HG02938 (cell line): ENCODE data around the gene COMMD1.
"Not testable (repeated sequence)": the region's sequence is repeated elsewhere in the genome, so short reads cannot be mapped to it uniquely, and the experiment has no call there.

Experiments used
- ATAC-seq: cut with Tn5 transposase; IDR thresholded peaks from one replicate; pipeline ENCODE4 v1.9.1; 2021; ENCODE audit warnings: mild to moderate bottlenecking, moderate library complexity; ENCODE audit not compliant: unreplicated experiment

Gene COMMD1

GRCh38 chr2:61922714-61923113 is 17.2 kb downstream of the COMMD1 start:
- ATAC-seq, result no peak

GRCh38 chr2:61924895-61925663 is 19.6 kb downstream of the COMMD1 start:
- no peak for ATAC-seq

GRCh38 chr2:61926531-61927477 is 21.3 kb downstream of the COMMD1 start:
- ATAC-seq, result no peak

GRCh38 chr2:61928826-61929461 is 23.5 kb downstream of the COMMD1 start:
- ATAC-seq, result no peak

GRCh38 chr2:61937098-61937497 is 31.6 kb downstream of the COMMD1 start:
- ATAC-seq, result no peak

GRCh38 chr2:61937886-61938285 is 32.4 kb downstream of the COMMD1 start:
- ATAC-seq, result no peak

- no peak for ATAC-seq
Measured at GRCh38 chr2:61938511-61938910, 33.0 kb downstream of the COMMD1 start.

- ATAC-seq, result no peak
Measured at GRCh38 chr2:61943251-61943650, 37.8 kb downstream of the COMMD1 start.

GRCh38 chr2:61946666-61947065 is 41.2 kb downstream of the COMMD1 start:
- ATAC-seq, result no peak

GRCh38 chr2:61948661-61949457 is 43.4 kb downstream of the COMMD1 start:
- no peak for ATAC-seq

GRCh38 chr2:61949458-61949713 is 43.9 kb downstream of the COMMD1 start:
- no peak for ATAC-seq

- ATAC-seq, result no peak
Measured at GRCh38 chr2:61949714-61950560, 44.5 kb downstream of the COMMD1 start.

GRCh38 chr2:61950571-61951315 is 45.3 kb downstream of the COMMD1 start:
- no peak for ATAC-seq

GRCh38 chr2:61951881-61952280 is 46.4 kb downstream of the COMMD1 start:
- ATAC-seq, result no peak

GRCh38 chr2:61952288-61952687 is 46.8 kb downstream of the COMMD1 start:
- no peak for ATAC-seq

- not testable (repeated sequence) for ATAC-seq
Measured at GRCh38 chr2:61954856-61955255, 49.4 kb downstream of the COMMD1 start.

GRCh38 chr2:61959381-61960293 is 54.2 kb downstream of the COMMD1 start:
- ATAC-seq, result no peak

- no peak for ATAC-seq
Measured at GRCh38 chr2:61961231-61961901, 55.9 kb downstream of the COMMD1 start.
